ENCODE results near the gene FBXO31.

Gene FBXO31

GRCh38 chr16:87305505-87306391, 77.8 kb downstream of the FBXO31 start:
- no peak overlapping the region for H3K4me3 ChIP-seq (ENCODE audit: low read depth, low read length)
- 0 out of 2 replicates have a peak, but pooled peaks have one; percentile 4 for TF ChIP-seq CTCF (IDR thresholded peaks at IDR 0.05; ENCODE audit: borderline replicate concordance, insufficient read depth, low read depth, low read length)

GRCh38 chr16:87304951-87305350, 78.6 kb downstream of the FBXO31 start:
- no peak overlapping the region for H3K4me3 ChIP-seq (ENCODE audit: low read depth, low read length)
- no peak for TF ChIP-seq CTCF (IDR thresholded peaks at IDR 0.05; ENCODE audit: borderline replicate concordance, insufficient read depth, low read depth, low read length)

- no peak for TF ChIP-seq CTCF (IDR thresholded peaks at IDR 0.05; ENCODE audit: borderline replicate concordance, insufficient read depth, low read depth, low read length)
Measured at GRCh38 chr16:87303962-87304521, 79.5 kb downstream of the FBXO31 start.

GRCh38 chr16:87303431-87303930, 80.1 kb downstream of the FBXO31 start:
- no peak for TF ChIP-seq CTCF (IDR thresholded peaks at IDR 0.05; ENCODE audit: borderline replicate concordance, insufficient read depth, low read depth, low read length)
- H3K4me3 ChIP-seq (ENCODE audit: low read depth, low read length) = no peak overlapping the region

More at GRCh38 chr16:87303962-87304521, 79.5 kb downstream of the FBXO31 start:
- no peak overlapping the region for H3K4me3 ChIP-seq (ENCODE audit: low read depth, low read length)

- H3K4me3 ChIP-seq (ENCODE audit: low read depth, low read length) = no peak overlapping the region
- no peak for TF ChIP-seq CTCF (IDR thresholded peaks at IDR 0.05; ENCODE audit: borderline replicate concordance, insufficient read depth, low read depth, low read length)
Measured at GRCh38 chr16:87298857-87299465, 84.6 kb downstream of the FBXO31 start.

- peak; percentile 63 for TF ChIP-seq CTCF (IDR thresholded peaks at IDR 0.05; ENCODE audit: borderline replicate concordance, insufficient read depth, low read depth, low read length)
- no peak overlapping the region for H3K4me3 ChIP-seq (ENCODE audit: low read depth, low read length)
Measured at GRCh38 chr16:87297918-87298631, 85.5 kb downstream of the FBXO31 start.

All from GM12875 (cell line).